Measurements from ENCODE around the gene TSC2. TPM values are rescaled to one million over a fixed set of nuclear protein-coding genes. Genes with fewer than 3 reads are reported as not detected.
"Not testable (repeated sequence)": the region's sequence is repeated elsewhere in the genome, so short reads cannot be mapped to it uniquely, and the experiment has no call there.

Gene TSC2
- total and polyA plus RNA-seq, 2 of the 13 experiments (the other 11 are each of a cell fraction or from before 2014, with no cell fraction given): 19.6 to 40.4 TPM

GRCh38 chr16:2096853-2097595, 49.2 kb downstream of the TSC2 start (continued):
- TF ChIP-seq KIAA2018 (CRISPR knock-in tag; IDR thresholded peaks at IDR 0.05; ENCODE audit: borderline replicate concordance) (no peak), ZNF569 (CRISPR knock-in tag; IDR thresholded peaks at IDR 0.05; ENCODE audit: borderline replicate concordance) (no peak)

- H3K4me2 ChIP-seq (ENCODE audit: low read depth, low read length); H3K9ac ChIP-seq (ENCODE audit: insufficient read depth, low read depth, low read length); H4K20me1 ChIP-seq (ENCODE audit: insufficient read depth, low read length); DNase-seq (ENCODE audit: low spot score); H2AFZ ChIP-seq (ENCODE audit: low read length); H3K27ac ChIP-seq (ENCODE audit: extremely low read length, insufficient read depth, low read length); in situ Hi-C loops (cut with HindIII; ENCODE audit: extremely low pct_ligation_motif_present, low pct_unique_long_range_greater_than_20kb); BruUV-seq (replicated peaks); FAIRE-seq; intact Hi-C loops (cut with micrococcal nuclease; ENCODE audit: unreplicated experiment); POLR2A ChIA-PET; H3K4me3 ChIP-seq (replicated peaks in 1 of 3; ENCODE audit: insufficient read depth in 1 of 3, low read depth in 2 of 3, low read length in 3 of 3); H3K9me3 ChIP-seq (ENCODE audit: low read length); H3K27me3 ChIP-seq (ENCODE audit: control insufficient read depth in 1 of 2, insufficient read depth in 2 of 2, low read length in 2 of 2); ATAC-seq; CTCF ChIA-PET (ENCODE audit: low intra/inter-chr PET ratio, low total read pairs); H3K79me2 ChIP-seq (ENCODE audit: insufficient read depth, low read length); H3K4me1 ChIP-seq (ENCODE audit: insufficient read depth, low read length): not testable (repeated sequence)
- H3K36me3 ChIP-seq (replicated peaks in 1 of 2; ENCODE audit: control insufficient read depth in 1 of 2, insufficient read depth in 2 of 2, low read length in 2 of 2): peaks cover 4 to 20% of the 10 kb centered on the region in 2 experiments; a peak in 4 of 5 replicates
- WGBS (ENCODE audit: low lambda C conversion rate): no CpG with 5 or more reads among the region's 14 CpGs
These were observed 49.9 kb downstream of the TSC2 start for GRCh38 chr16:2097689-2098088.

- H3K4me3 ChIP-seq (replicated peaks in 1 of 3; ENCODE audit: insufficient read depth in 1 of 3, low read depth in 2 of 3, low read length in 3 of 3); H4K20me1 ChIP-seq (ENCODE audit: insufficient read depth, low read length); H3K27ac ChIP-seq (ENCODE audit: extremely low read length, insufficient read depth, low read length); H3K79me2 ChIP-seq (ENCODE audit: insufficient read depth, low read length); H3K36me3 ChIP-seq (replicated peaks in 1 of 2; ENCODE audit: control insufficient read depth in 1 of 2, insufficient read depth in 2 of 2, low read length in 2 of 2); H3K4me1 ChIP-seq (ENCODE audit: insufficient read depth, low read length); in situ Hi-C loops (cut with HindIII; ENCODE audit: extremely low pct_ligation_motif_present, low pct_unique_long_range_greater_than_20kb); CTCF ChIA-PET (ENCODE audit: low intra/inter-chr PET ratio, low total read pairs); H3K27me3 ChIP-seq (ENCODE audit: control insufficient read depth in 1 of 2, insufficient read depth in 2 of 2, low read length in 2 of 2); BruUV-seq (replicated peaks); DNase-seq (ENCODE audit: low spot score); FAIRE-seq; ATAC-seq; H3K9me3 ChIP-seq (ENCODE audit: low read length); intact Hi-C loops (cut with micrococcal nuclease; ENCODE audit: unreplicated experiment); H3K4me2 ChIP-seq (ENCODE audit: low read depth, low read length); H2AFZ ChIP-seq (ENCODE audit: low read length); POLR2A ChIA-PET; H3K9ac ChIP-seq (ENCODE audit: insufficient read depth, low read depth, low read length): not testable (repeated sequence)
- 95% methylated on average over 8 of the region's 16 CpGs for WGBS (ENCODE audit: low lambda C conversion rate)
These were observed 53.8 kb downstream of the TSC2 start for GRCh38 chr16:2101581-2101980.
